ENCODE results near the gene ZNF783.

- TF ChIP-seq CTCF (IDR thresholded peaks at IDR 0.05; ENCODE audit: control extremely low read depth in 1 of 3, insufficient read depth in 1 of 3, low read depth in 1 of 3, low read length in 3 of 3) (no peak), POLR2AphosphoS5 (IDR thresholded peaks at IDR 0.05; ENCODE audit: low read depth, low read length) (no peak), POLR2A (IDR thresholded peaks at IDR 0.05; ENCODE audit: control extremely low read depth in 1 of 2, low read depth in 2 of 2, low read length in 2 of 2) (no peak), BRCA1 (IDR thresholded peaks at IDR 0.05; ENCODE audit: low read depth, low read length) (no peak), MAFK (IDR thresholded peaks at IDR 0.05; ENCODE audit: low read depth, low read length) (no peak), YY1 (IDR thresholded peaks at IDR 0.05; ENCODE audit: low read depth, low read length) (no peak), RXRA (IDR thresholded peaks at IDR 0.05; ENCODE audit: insufficient read depth, low read depth, low read length) (no peak), GABPA (IDR thresholded peaks at IDR 0.05; ENCODE audit: borderline replicate concordance, insufficient read depth, low read length) (no peak), RAD21 (IDR thresholded peaks at IDR 0.05 in 1 of 2, conservative IDR thresholded peaks at IDR 0.05 in 1 of 2; ENCODE audit: low read depth in 2 of 2, low read length in 2 of 2) (no peak), EP300 (IDR thresholded peaks at IDR 0.05; ENCODE audit: borderline replicate concordance in 1 of 2, low read depth in 2 of 2, low read length in 2 of 2) (no peak), TBP (IDR thresholded peaks at IDR 0.05; ENCODE audit: low read depth, low read length) (no peak), CBX5 (IDR thresholded peaks at IDR 0.05; ENCODE audit: low read depth, low read length) (no peak)
- TF ChIP-seq, protein P1, sequence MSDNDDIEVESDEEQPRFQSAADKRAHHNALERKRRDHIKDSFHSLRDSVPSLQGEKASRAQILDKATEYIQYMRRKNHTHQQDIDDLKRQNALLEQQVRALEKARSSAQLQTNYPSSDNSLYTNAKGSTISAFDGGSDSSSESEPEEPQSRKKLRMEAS (IDR thresholded peaks at IDR 0.05), result no peak
- TF ChIP-seq, protein P2, sequence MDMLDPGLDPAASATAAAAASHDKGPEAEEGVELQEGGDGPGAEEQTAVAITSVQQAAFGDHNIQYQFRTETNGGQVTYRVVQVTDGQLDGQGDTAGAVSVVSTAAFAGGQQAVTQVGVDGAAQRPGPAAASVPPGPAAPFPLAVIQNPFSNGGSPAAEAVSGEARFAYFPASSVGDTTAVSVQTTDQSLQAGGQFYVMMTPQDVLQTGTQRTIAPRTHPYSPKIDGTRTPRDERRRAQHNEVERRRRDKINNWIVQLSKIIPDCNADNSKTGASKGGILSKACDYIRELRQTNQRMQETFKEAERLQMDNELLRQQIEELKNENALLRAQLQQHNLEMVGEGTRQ (IDR thresholded peaks at IDR 0.05; ENCODE audit: low read length), result no peak
Observed at GRCh38 chr7:149286811-149287400, 24.9 kb downstream of the ZNF783 start.

All from H1 (cell line).